CD4-positive, alpha-beta T cell (primary cell): ENCODE measurements around the gene PPFIBP2. TPM values are rescaled to one million over a fixed set of nuclear protein-coding genes. Genes with fewer than 3 reads are reported as not detected.

ENCODE experiments used
- ATAC-seq: fragments of 200-7000 bp; cut with Tn5 transposase; one replicate; pipeline ENCODE4 v1.10.0; 2022; ENCODE audit warnings: mild to moderate bottlenecking; ENCODE audit not compliant: poor library complexity
- CTCF ChIA-PET: fragments of 350-600 bp; sonication (Branson Sonifier 250); formaldehyde crosslinking; loops from one replicate; lab custom pipeline; 2021; ENCODE audit warnings: antibody characterized with exemption, inconsistent platforms; lab: Charles Lee
- POLR2A ChIA-PET: fragments of 350-600 bp; sonication (Branson Sonifier 250); formaldehyde crosslinking; loops from one replicate; lab custom pipeline; 2021; ENCODE audit warnings: antibody characterized with exemption, inconsistent platforms; lab: Charles Lee
- DNase-seq, 14 experiments: peaks; one replicate each; pipeline ENCODE4 v3.0.0-alpha.2; 2013 to 2020; ENCODE audit warnings: mixed read lengths in 2 of 14
- H3K27ac ChIP-seq, 2 donors: one replicate each; pipeline versions ENCODE4 v1.5.1 to v1.7.0; 2013; ENCODE audit warnings: low read length in 2 of 2, low read depth in 1 of 2, mild to moderate bottlenecking in 1 of 2
- H3K27me3 ChIP-seq, 2 experiments: 1 replicate in 1 of 2; 2 replicates in 1 of 2; pipeline versions ENCODE4 v1.6.1 to v1.7.0; 2013; ENCODE audit warnings: low read length in 2 of 2, control low read depth in 1 of 2, mild to moderate bottlenecking in 1 of 2, moderate library complexity in 1 of 2; ENCODE audit not compliant: insufficient read depth in 2 of 2, control insufficient read depth in 1 of 2
- H3K36me3 ChIP-seq: one replicate; pipeline ENCODE4 v1.6.1; 2013; ENCODE audit warnings: low read length, control low read depth; ENCODE audit not compliant: insufficient read depth
- H3K4me1 ChIP-seq: one replicate; pipeline ENCODE4 v1.6.1; 2013; ENCODE audit warnings: low read length, control low read depth; ENCODE audit not compliant: insufficient read depth
- H3K4me3 ChIP-seq: one replicate; pipeline ENCODE4 v1.5.1; 2013; ENCODE audit warnings: mild to moderate bottlenecking, low read length, moderate library complexity
- H3K9me3 ChIP-seq, 2 experiments: 1 replicate in 1 of 2; 2 replicates in 1 of 2; pipeline versions ENCODE4 v1.6.1 to v1.7.0; 2013; ENCODE audit warnings: low read length in 2 of 2, mild to moderate bottlenecking in 2 of 2, control low read depth in 1 of 2, moderate library complexity in 1 of 2; ENCODE audit not compliant: control insufficient read depth in 1 of 2, insufficient read depth in 1 of 2
- H3K27ac Mint-ChIP-seq: one replicate; pipeline ENCODE4 v1.8.0; 2020; ENCODE audit warnings: mixed read lengths
- H3K27me3 Mint-ChIP-seq: one replicate; pipeline ENCODE4 v1.8.0; 2021; ENCODE audit warnings: mixed read lengths
- H3K36me3 Mint-ChIP-seq: one replicate; pipeline ENCODE4 v1.8.0; 2021; ENCODE audit warnings: low read depth, mixed read lengths
- H3K4me1 Mint-ChIP-seq: one replicate; pipeline ENCODE4 v1.8.0; 2021; ENCODE audit warnings: low read depth, mixed read lengths
- H3K4me3 Mint-ChIP-seq: one replicate; pipeline ENCODE4 v1.8.0; 2020; ENCODE audit warnings: mild to moderate bottlenecking, mixed read lengths
- H3K9me3 Mint-ChIP-seq: one replicate; pipeline ENCODE4 v1.8.0; 2020; ENCODE audit warnings: mixed read lengths
- intact Hi-C, 2 experiments: fragments of 100-400 bp; cut with DNase I in 1 of 2; cut with micrococcal nuclease in 1 of 2; formaldehyde crosslinking; loops; one replicate each; pipeline versions ENCODE4 v1.15.1 to v1.9.0; 2023 to 2025; cut with DNase I, micrococcal nuclease
- polyA plus RNA-seq, 2 donors: library from polyadenylated mRNA; unstranded; fragments of 120-200 nt; gene quantifications; one replicate each; pipeline ENCODE4 v1.2.1, GENCODE V29; 2013
- total RNA-seq, 174 experiments: library from RNA in 2 of 174; stranded (reverse) in 2 of 174; gene quantifications; one replicate each; pipeline ENCODE4 v1.2.3 and lab custom pipeline; 2021 to 2026
- TF ChIP-seq, protein P1 (sequence below): fragments of 200-600 bp; IDR thresholded peaks from one replicate; pipeline ENCODE4 v1.8.0; 2022; ENCODE audit warnings: antibody characterized with exemption, mild to moderate bottlenecking

PPFIBP2 gene
- total RNA-seq: 10 to 100 TPM; 27.0 to 35.9 TPM
- 22.4 TPM for polyA plus RNA-seq (2013, experiment 1 of 2)
- polyA plus RNA-seq (2013, experiment 2 of 2): 3.6 TPM
- 1.8 to 38.8 (median 11.5) reads per million in 172 experiments for total RNA-seq (lab: John Stamatoyannopoulos, UW)

DNA sequence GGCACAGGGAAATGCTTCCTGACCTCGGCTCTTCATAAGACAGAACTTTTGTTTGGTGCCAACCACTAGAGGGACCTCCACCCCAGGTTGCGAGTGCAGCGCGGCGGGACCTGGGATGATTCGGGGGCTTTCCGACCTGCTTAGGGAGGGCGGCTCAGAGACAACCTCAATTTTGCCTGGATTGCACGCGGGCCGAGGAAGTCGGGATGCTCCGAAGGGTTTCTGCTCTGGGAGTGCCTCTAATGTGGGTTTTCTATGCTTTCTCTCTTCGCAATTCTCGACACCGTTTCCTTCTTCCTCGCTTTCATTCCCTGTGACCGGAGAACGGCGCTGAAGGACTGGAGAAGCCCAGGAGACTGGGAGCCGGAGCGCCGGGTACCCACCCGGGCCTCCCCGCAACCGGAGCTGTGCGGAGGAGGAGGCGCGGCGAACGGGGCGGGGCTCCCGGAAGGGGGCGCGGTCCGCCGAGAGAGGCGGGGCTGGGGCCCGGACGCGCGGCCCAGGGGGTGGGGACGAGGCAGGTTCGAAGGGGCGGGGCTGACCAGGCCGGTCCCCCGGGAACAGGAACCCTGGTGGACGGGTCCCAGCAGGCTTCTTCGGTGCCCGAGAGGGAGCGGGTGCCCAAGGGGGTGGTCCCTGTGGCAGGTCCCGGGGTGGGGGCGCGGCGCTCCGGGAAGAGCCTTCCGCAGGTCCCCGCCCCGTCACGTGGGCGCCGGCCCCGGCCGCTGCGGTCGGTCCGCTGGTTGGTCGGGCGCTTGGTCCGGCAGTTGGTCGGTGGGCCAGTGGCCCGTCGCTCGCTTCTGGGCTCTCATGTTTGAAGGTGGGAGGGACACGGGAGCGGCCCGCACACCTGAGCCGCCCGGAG lies at the start of gene PPFIBP2:
PPFIBP2 (plus strand) TSS at position 766 of the 865 bp plus-strand sequence. CDS start 35,477 bp downstream, outside the sequence.
- Histone ChIP-seq H3K4me3 (peak within 1 kb of the TSS; percentile 99), H3K9me3 (no peaks in the 10 kb centered on the region), H3K4me1 (peaks cover 18% of the 10 kb centered on the region), H3K27me3 (no peaks in the 10 kb centered on the region), H3K36me3 (no peaks in the 10 kb centered on the region), H3K27ac (peak within 1 kb of the TSS; percentile 81 to 84)
- intact Hi-C loops: loop anchor here (1.0 to 10.0 kb wide), 8 partner anchors 14 to 1281 kb away; partner anchors contain the start of genes EIF3F (in 2 of the 2), APBB1 (in 1 of the 2) and FHIP1B (in 1 of the 2)
- Mint-ChIP-seq H3K27me3 (no peaks in the 10 kb centered on the region), H3K36me3 (peaks cover 9% of the 10 kb centered on the region), H3K4me1 (peaks cover 64% of the 10 kb centered on the region), H3K4me3 (peak within 1 kb of the TSS; percentile 99), H3K27ac (peak within 1 kb of the TSS; percentile 97), H3K9me3 (peaks cover under 1% of the 10 kb centered on the region)
- POLR2A ChIA-PET: interaction anchor here (0.6 to 3.9 kb wide), 12 partner anchors 8 to 519 kb away, joined by 3 to 30 read pairs (median 3); no protein-coding TSS in a partner anchor
- CTCF ChIA-PET: interaction anchor here (0.6 to 2.6 kb wide), 10 partner anchors 8 to 474 kb away, joined by 3 to 10 read pairs (median 3); partner anchors contain the start of gene EIF3F
- TF ChIP-seq, protein P1, sequence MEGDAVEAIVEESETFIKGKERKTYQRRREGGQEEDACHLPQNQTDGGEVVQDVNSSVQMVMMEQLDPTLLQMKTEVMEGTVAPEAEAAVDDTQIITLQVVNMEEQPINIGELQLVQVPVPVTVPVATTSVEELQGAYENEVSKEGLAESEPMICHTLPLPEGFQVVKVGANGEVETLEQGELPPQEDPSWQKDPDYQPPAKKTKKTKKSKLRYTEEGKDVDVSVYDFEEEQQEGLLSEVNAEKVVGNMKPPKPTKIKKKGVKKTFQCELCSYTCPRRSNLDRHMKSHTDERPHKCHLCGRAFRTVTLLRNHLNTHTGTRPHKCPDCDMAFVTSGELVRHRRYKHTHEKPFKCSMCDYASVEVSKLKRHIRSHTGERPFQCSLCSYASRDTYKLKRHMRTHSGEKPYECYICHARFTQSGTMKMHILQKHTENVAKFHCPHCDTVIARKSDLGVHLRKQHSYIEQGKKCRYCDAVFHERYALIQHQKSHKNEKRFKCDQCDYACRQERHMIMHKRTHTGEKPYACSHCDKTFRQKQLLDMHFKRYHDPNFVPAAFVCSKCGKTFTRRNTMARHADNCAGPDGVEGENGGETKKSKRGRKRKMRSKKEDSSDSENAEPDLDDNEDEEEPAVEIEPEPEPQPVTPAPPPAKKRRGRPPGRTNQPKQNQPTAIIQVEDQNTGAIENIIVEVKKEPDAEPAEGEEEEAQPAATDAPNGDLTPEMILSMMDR: peak; percentile 92
- ATAC-seq (peak; percentile 86), DNase-seq (peak; percentile 70 to 91 (median 80))

DNA sequence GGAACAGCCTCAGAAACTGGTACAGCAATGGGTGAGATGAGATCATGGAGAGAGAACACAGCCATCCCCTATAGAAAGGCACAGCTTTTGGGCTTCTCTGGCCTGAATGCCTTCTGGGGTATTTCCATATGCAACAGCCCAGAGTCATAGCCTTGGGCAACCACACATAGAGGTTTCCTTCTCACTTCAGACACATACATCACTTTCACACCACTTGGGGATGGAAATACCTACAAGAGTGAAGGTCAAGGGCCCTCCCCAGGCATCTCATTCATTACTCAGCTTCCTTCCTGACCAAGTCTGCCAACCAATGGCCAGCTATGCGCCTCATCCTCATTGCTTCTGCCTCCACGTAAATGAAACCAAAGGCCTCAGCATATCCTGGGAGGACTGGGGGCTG lies 46.1 kb upstream of the PPFIBP2 start:
- no peaks in the 10 kb centered on the region for H3K9me3 ChIP-seq
- intact Hi-C loops: no loop called here
- H3K36me3 Mint-ChIP-seq: no peaks in the 10 kb centered on the region
- DNase-seq (no peak), ATAC-seq (no peak)
- CTCF ChIA-PET: no interaction called here
- no peak overlapping the region for H3K4me3 Mint-ChIP-seq
- no peak overlapping the region for H3K27ac ChIP-seq
- no peak overlapping the region for H3K27ac Mint-ChIP-seq
- H3K27me3 Mint-ChIP-seq: no peaks in the 10 kb centered on the region
- peaks cover 3% of the 10 kb centered on the region for H3K4me1 ChIP-seq
- no peaks in the 10 kb centered on the region for H3K36me3 ChIP-seq
- no peak overlapping the region for H3K4me3 ChIP-seq
- no peaks in the 10 kb centered on the region for H3K9me3 Mint-ChIP-seq
- H3K4me1 Mint-ChIP-seq: peaks cover 8% of the 10 kb centered on the region
- POLR2A ChIA-PET: no interaction called here
- H3K27me3 ChIP-seq: no peaks in the 10 kb centered on the region
- TF ChIP-seq, protein P1: no peak

DNA sequence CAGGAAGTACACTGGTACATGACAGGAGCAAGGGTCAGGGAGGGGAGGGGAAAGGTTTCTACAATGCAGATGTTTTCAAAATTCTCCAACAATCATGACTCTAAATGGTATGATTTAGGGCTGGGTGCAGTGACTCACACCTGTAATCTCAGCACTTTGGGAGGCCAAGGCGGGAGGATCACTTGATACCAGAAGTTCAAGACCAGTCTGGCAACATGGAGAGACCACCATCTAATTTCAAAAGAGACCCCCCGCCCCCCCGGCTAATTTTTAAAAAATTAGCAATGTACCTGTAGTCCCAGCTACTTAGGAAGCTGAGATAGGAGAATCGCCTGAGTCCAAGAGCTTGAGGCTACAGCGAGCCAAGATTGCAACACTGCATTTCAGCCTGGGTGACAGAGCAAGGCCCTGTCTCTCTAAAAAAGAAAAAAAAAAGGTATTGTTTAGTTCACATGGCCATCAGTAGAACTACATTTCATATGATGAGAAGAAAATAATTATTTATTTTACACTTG lies 44.4 kb upstream of the PPFIBP2 start:
- TF ChIP-seq, protein P1: no peak
- no peaks in the 10 kb centered on the region for H3K9me3 ChIP-seq
- POLR2A ChIA-PET: no interaction called here
- ATAC-seq (no peak), DNase-seq (no peak)
- no peaks in the 10 kb centered on the region for H3K4me1 ChIP-seq
- no peak overlapping the region for H3K27ac ChIP-seq
- intact Hi-C loops: no loop called here
- H3K36me3 ChIP-seq: no peaks in the 10 kb centered on the region
- Mint-ChIP-seq H3K27ac (no peak overlapping the region), H3K4me3 (no peak overlapping the region), H3K9me3 (no peaks in the 10 kb centered on the region), H3K27me3 (no peaks in the 10 kb centered on the region), H3K36me3 (no peaks in the 10 kb centered on the region), H3K4me1 (no peaks in the 10 kb centered on the region)
- H3K27me3 ChIP-seq: no peaks in the 10 kb centered on the region
- CTCF ChIA-PET: interaction anchor here (0.7 kb wide), 1 partner anchor 20 kb away, joined by 5 read pairs; no protein-coding TSS in a partner anchor
- H3K4me3 ChIP-seq: no peak overlapping the region
